PC-9 (cell line): ENCODE measurements around the gene EPHX1.

Source experiments
- CTCF ChIP-seq: fragments of 200-600 bp; sonication (generic); conservative IDR thresholded peaks from 2 replicates; pipeline ENCODE4 v1.6.1; 2017; ENCODE audit warnings: mixed run types, antibody characterized with exemption, mild to moderate bottlenecking, moderate library complexity
- EZH2 ChIP-seq: fragments of 200-600 bp; sonication (generic); IDR thresholded peaks from 2 replicates; pipeline ENCODE4 v1.8.0; 2017; ENCODE audit warnings: antibody characterized with exemption, low read depth

- TF ChIP-seq CTCF (no peak), EZH2 (no peak)
Observed at GRCh38 chr1:225874431-225874830, 64.5 kb downstream of the EPHX1 start.
